GM12878 (cell line): ENCODE data around the gene AKT3. TPM values are rescaled to one million over a fixed set of nuclear protein-coding genes. Genes with fewer than 3 reads are reported as not detected.

Experiments used
- ATAC-seq: fragments of 200-7000 bp; cut with Tn5 transposase; 3 replicates; pipeline ENCODE4 v1.9.1; 2020; ENCODE audit warnings: mild to moderate bottlenecking, moderate library complexity
- BruUV-seq: library from RNA; stranded (reverse); fragments of 400-500 nt; replicated peaks from 2 replicates; lab custom pipeline; 2021; lab: Mats Ljungman, UMichigan
- CTCF ChIA-PET: fragments of 300-600 bp; sonication (Branson Sonifier 250); formaldehyde crosslinking; extraction: SDS; loops from one replicate; lab custom pipeline; 2021; ENCODE audit warnings: inconsistent platforms; lab: Yijun Ruan, JAX
- POLR2A ChIA-PET: fragments of 350-600 bp; formaldehyde crosslinking; extraction: SDS; loops from one replicate; lab custom pipeline; 2021; ENCODE audit warnings: inconsistent platforms; lab: Charles Lee
- RAD21 ChIA-PET: fragments of 300-600 bp; sonication (Branson Sonifier 250); formaldehyde crosslinking; loops from one replicate; lab custom pipeline; 2023; ENCODE audit warnings: antibody characterized with exemption; ENCODE audit not compliant: unreplicated experiment; lab: Charles Lee
- SMC1A ChIA-PET: fragments of 300-600 bp; sonication (Branson Sonifier 250); formaldehyde crosslinking; loops from one replicate; lab custom pipeline; 2023; ENCODE audit not compliant: unreplicated experiment, uncharacterized antibody; lab: Charles Lee
- DNase-seq: peaks from one replicate; pipeline ENCODE4 v3.0.0-alpha.2; 2011; ENCODE audit warnings: low read depth, low spot score
- FAIRE-seq: peaks from 3 replicates; lab custom pipeline; 2011; peaks lifted over from hg19 to GRCh38; lab: Jason Lieb, UNC
- H2AFZ ChIP-seq: 2 replicates; pipeline ENCODE4 v1.6.0; 2011; ENCODE audit warnings: low read depth, low read length, control low read depth; ENCODE audit not compliant: control insufficient read depth
- H3K27ac ChIP-seq: 2 replicates; pipeline ENCODE4 v1.5.1; 2011; ENCODE audit warnings: control low read depth; ENCODE audit not compliant: control insufficient read depth, insufficient read depth
- H3K27me3 ChIP-seq, 2 experiments: replicated peaks in 1 of 2; 2 replicates each; pipeline versions ENCODE4 v1.6.0 to v1.6.1; 2011; ENCODE audit warnings: low read length in 1 of 2; ENCODE audit not compliant: control insufficient read depth in 2 of 2, insufficient read depth in 2 of 2
- H3K36me3 ChIP-seq, 2 experiments: 2 replicates each; pipeline ENCODE4 v1.5.1; 2011; ENCODE audit warnings: low read length in 1 of 2; ENCODE audit not compliant: control insufficient read depth in 2 of 2, insufficient read depth in 2 of 2
- H3K4me1 ChIP-seq: 2 replicates; pipeline ENCODE4 v1.6.1; 2011; ENCODE audit warnings: mild to moderate bottlenecking, low read length, moderate library complexity, mixed read lengths; ENCODE audit not compliant: control insufficient read depth, insufficient read depth
- H3K4me2 ChIP-seq: 2 replicates; pipeline ENCODE4 v1.6.0; 2011; ENCODE audit warnings: control low read depth; ENCODE audit not compliant: control insufficient read depth, insufficient read depth
- H3K4me3 ChIP-seq: fragments of 200-600 bp; sonication (generic); 2 replicates; pipeline ENCODE4 v1.5.1; 2016
- H3K79me2 ChIP-seq: 2 replicates; pipeline ENCODE4 v1.6.0; 2011; ENCODE audit warnings: low read length; ENCODE audit not compliant: control insufficient read depth, insufficient read depth
- H3K9ac ChIP-seq: 2 replicates; pipeline ENCODE4 v1.8.0; 2011; ENCODE audit warnings: low read length, control low read depth, mixed read lengths; ENCODE audit not compliant: control insufficient read depth, insufficient read depth
- H3K9me3 ChIP-seq: replicated peaks from 3 replicates; pipeline ENCODE4 v1.5.1; 2011; ENCODE audit warnings: mild to moderate bottlenecking, low read length; ENCODE audit not compliant: control insufficient read depth, insufficient read depth
- H4K20me1 ChIP-seq: 2 replicates; pipeline ENCODE4 v1.6.0; 2011; ENCODE audit not compliant: control insufficient read depth, insufficient read depth
- BHLHE40 ChIP-seq, 2 experiments: fragments of 450-650 bp in 1 of 2; IDR thresholded peaks; 2 replicates each; pipeline ENCODE4 v1.6.1; 2011 to 2017; ENCODE audit warnings: low read depth in 2 of 2, borderline replicate concordance in 1 of 2, improper control_type of control experiment in 1 of 2, low read length in 1 of 2, mild to moderate bottlenecking in 1 of 2
- CREB1 ChIP-seq: IDR thresholded peaks from 2 replicates; pipeline ENCODE4 v1.6.1; 2012; ENCODE audit warnings: low read depth, mild to moderate bottlenecking, inconsistent platforms
- CREM ChIP-seq: IDR thresholded peaks from 2 replicates; pipeline ENCODE4 v1.6.1; 2014; ENCODE audit warnings: antibody characterized with exemption, low read depth
- HDAC6 ChIP-seq: fragments of 200-600 bp; sonication (generic); IDR thresholded peaks from one replicate; pipeline ENCODE4 v1.8.0; 2017; ENCODE audit warnings: antibody characterized with exemption; ENCODE audit not compliant: unreplicated experiment
- HDGF ChIP-seq: fragments of 450-650 bp; IDR thresholded peaks from 2 replicates; pipeline ENCODE4 v1.6.1; 2016; ENCODE audit warnings: antibody characterized with exemption
- IKZF1 ChIP-seq: fragments of 450-650 bp; conservative IDR thresholded peaks from 2 replicates; pipeline ENCODE4 v1.6.1; 2017; ENCODE audit warnings: antibody characterized with exemption, mild to moderate bottlenecking
- IKZF2 ChIP-seq, 2 experiments: fragments of 450-650 bp; IDR thresholded peaks; 2 replicates each; pipeline ENCODE4 v1.6.1; 2017; ENCODE audit warnings: mild to moderate bottlenecking in 2 of 2, moderate library complexity in 2 of 2
- JUND ChIP-seq: IDR thresholded peaks from 2 replicates; pipeline ENCODE4 v1.6.1; 2012; ENCODE audit warnings: low read depth, mild to moderate bottlenecking, low read length, improper control_type of control experiment, moderate library complexity
- KDM1A ChIP-seq: fragments of 200-600 bp; sonication (generic); IDR thresholded peaks from 2 replicates; pipeline ENCODE4 v1.6.1; 2016; ENCODE audit warnings: borderline replicate concordance
- LARP7 ChIP-seq: fragments of 450-650 bp; IDR thresholded peaks from 2 replicates; pipeline ENCODE4 v1.6.1; 2017; ENCODE audit warnings: mild to moderate bottlenecking
- MXI1 ChIP-seq: fragments of 150-350 bp; IDR thresholded peaks from 2 replicates; pipeline ENCODE4 v1.6.1; 2011; ENCODE audit warnings: low read depth, mild to moderate bottlenecking, inconsistent platforms, low read length, improper control_type of control experiment
- PAX8 ChIP-seq: fragments of 450-650 bp; IDR thresholded peaks from 2 replicates; pipeline ENCODE4 v1.6.1; 2017; ENCODE audit warnings: mild to moderate bottlenecking, moderate library complexity
- POU2F2 ChIP-seq: IDR thresholded peaks from 3 replicates; pipeline ENCODE4 v1.6.1; 2011; ENCODE audit warnings: low read depth, mild to moderate bottlenecking, low read length, borderline replicate concordance
- PRDM15 ChIP-seq: fragments of 450-650 bp; formaldehyde crosslinking; IDR thresholded peaks from 2 replicates; pipeline ENCODE4 v1.4.0; 2020; ENCODE audit warnings: mild to moderate bottlenecking, moderate library complexity
- RAD51 ChIP-seq: fragments of 450-650 bp; IDR thresholded peaks from 2 replicates; pipeline ENCODE4 v1.6.1; 2016; ENCODE audit warnings: moderate library complexity, mild to moderate bottlenecking, inconsistent platforms
- RBBP5 ChIP-seq: fragments of 200-600 bp; sonication (generic); conservative IDR thresholded peaks from 2 replicates; pipeline ENCODE4 v1.6.1; 2016
- TBL1XR1 ChIP-seq: IDR thresholded peaks from 2 replicates; pipeline ENCODE4 v1.6.1; 2012; ENCODE audit warnings: low read depth, low read length, improper control_type of control experiment
- ZNF207 ChIP-seq: fragments of 450-650 bp; IDR thresholded peaks from 2 replicates; pipeline ENCODE4 v1.6.1; 2014; ENCODE audit warnings: antibody characterized with exemption, mild to moderate bottlenecking, borderline replicate concordance
- ZSCAN29 ChIP-seq: fragments of 450-650 bp; IDR thresholded peaks from 2 replicates; pipeline ENCODE4 v1.6.1; 2017; ENCODE audit warnings: mild to moderate bottlenecking, moderate library complexity
- ZZZ3 ChIP-seq: IDR thresholded peaks from 2 replicates; pipeline ENCODE4 v1.6.1; 2011; ENCODE audit warnings: low read depth; ENCODE audit not compliant: control insufficient read depth, insufficient read length
- WGBS: methylation state at CpG from one replicate; pipeline ENCODE4 v1.1.6; 2016; ENCODE audit warnings: low lambda C conversion rate; ENCODE audit not compliant: insufficient replicate concordance, insufficient coverage; ENCODE audit errors: missing lambda C conversion rate; 5-methylcytosine and 5-hydroxymethylcytosine counted together
- in situ Hi-C: fragments of 300-500 bp; cut with MboI; formaldehyde crosslinking; loops from 9 replicates; pipeline ENCODE4 v1.14.3; 2018; ENCODE audit warnings: mixed read lengths
- intact Hi-C: fragments of 100-400 bp; cut with micrococcal nuclease; formaldehyde crosslinking; loops from one replicate; pipeline ENCODE4 v1.14.2; 2022; ENCODE audit not compliant: unreplicated experiment
- polyA plus RNA-seq, 11 experiments: library from polyadenylated mRNA; depleted of rRNA in 4 of 11; unstranded in 6 of 11; stranded (reverse) in 5 of 11; fragments of >200 nt; fragmentation: Nextera tagmentation in 4 of 11; fragmentation: Illumina TruSeq in 1 of 11; extraction: Ambion mirVana in 4 of 11; extraction: Trizol in 1 of 11; gene quantifications; 1 replicate in 1 of 11; 2 replicates in 10 of 11; pipeline versions ENCODE4 v1.2.1 to v1.2.3, GENCODE V29; 2011 to 2016; ENCODE audit warnings: inconsistent platforms in 2 of 11, missing spikeins in 2 of 11, low read depth in 1 of 11
- total RNA-seq, 4 experiments: library from RNA; depleted of rRNA in 3 of 4; stranded (reverse); fragments of >200 nt in 3 of 4; fragmentation: Illumina TruSeq in 1 of 4; extraction: Trizol in 1 of 4; gene quantifications; 2 replicates each; pipeline versions ENCODE4 v1.2.1 to v1.2.3, GENCODE V29; 2013 to 2021
- TF ChIP-seq, protein P1 (sequence below): fragments of 450-650 bp; IDR thresholded peaks from 2 replicates; pipeline ENCODE4 v1.6.1; 2017; ENCODE audit warnings: mild to moderate bottlenecking, low read depth, inconsistent platforms; ENCODE audit not compliant: poor library complexity, severe bottlenecking

The AKT3 gene
- total and polyA plus RNA-seq, 10 of the 15 experiments (the other 5 are each of a cell fraction or from before 2014, with no cell fraction given): 0.03 to 0.56 (median 0.19) TPM

- TF ChIP-seq LARP7 (no peak), ZZZ3 (no peak)
Measured at GRCh38 chr1:243510928-243511327, 339.1 kb downstream of the AKT3 start (continued).

- Histone ChIP-seq H3K27me3 (no peaks in the 10 kb centered on the region), H3K4me1 (peaks cover 3% of the 10 kb centered on the region), H3K36me3 (no peaks in the 10 kb centered on the region; a peak in 1 of 4 replicates), H3K4me2 (no peak overlapping the region), H4K20me1 (no peaks in the 10 kb centered on the region), H3K4me3 (no peak overlapping the region), H3K79me2 (no peaks in the 10 kb centered on the region), H3K9ac (no peak overlapping the region), H2AFZ (no peak overlapping the region)
- in situ Hi-C loops (no loop called here), intact Hi-C loops (no loop called here)
- RAD21 ChIA-PET: no interaction called here
- ATAC-seq: no peak
- CTCF ChIA-PET: no interaction called here
- no peak for FAIRE-seq
- TF ChIP-seq ZNF207 (no peak), RAD51 (no peak), KDM1A (no peak), RBBP5 (no peak), CREM (no peak), HDAC6 (no peak), CREB1 (no peak), MXI1 (no peak), IKZF1 (no peak), ZSCAN29 (no peak), IKZF2 (IDR thresholded peaks at IDR 0.05) (no peak), TBL1XR1 (no peak), PRDM15 (CRISPR knock-in tag) (no peak), POU2F2 (no peak), HDGF (no peak), PAX8 (no peak), JUND (no peak), BHLHE40 (IDR thresholded peaks at IDR 0.05; ENCODE audit: borderline replicate concordance in 1 of 2, low read depth in 2 of 2, low read length in 1 of 2) (no peak)
- TF ChIP-seq, protein P1, sequence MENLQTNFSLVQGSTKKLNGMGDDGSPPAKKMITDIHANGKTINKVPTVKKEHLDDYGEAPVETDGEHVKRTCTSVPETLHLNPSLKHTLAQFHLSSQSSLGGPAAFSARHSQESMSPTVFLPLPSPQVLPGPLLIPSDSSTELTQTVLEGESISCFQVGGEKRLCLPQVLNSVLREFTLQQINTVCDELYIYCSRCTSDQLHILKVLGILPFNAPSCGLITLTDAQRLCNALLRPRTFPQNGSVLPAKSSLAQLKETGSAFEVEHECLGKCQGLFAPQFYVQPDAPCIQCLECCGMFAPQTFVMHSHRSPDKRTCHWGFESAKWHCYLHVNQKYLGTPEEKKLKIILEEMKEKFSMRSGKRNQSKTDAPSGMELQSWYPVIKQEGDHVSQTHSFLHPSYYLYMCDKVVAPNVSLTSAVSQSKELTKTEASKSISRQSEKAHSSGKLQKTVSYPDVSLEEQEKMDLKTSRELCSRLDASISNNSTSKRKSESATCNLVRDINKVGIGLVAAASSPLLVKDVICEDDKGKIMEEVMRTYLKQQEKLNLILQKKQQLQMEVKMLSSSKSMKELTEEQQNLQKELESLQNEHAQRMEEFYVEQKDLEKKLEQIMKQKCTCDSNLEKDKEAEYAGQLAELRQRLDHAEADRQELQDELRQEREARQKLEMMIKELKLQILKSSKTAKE: no peak
- TF ChIP-seq, all 136 proteins: peak for 0
- BruUV-seq: no TSS peak
- Histone ChIP-seq H3K9me3 (no peaks in the 10 kb centered on the region), H3K27ac (no peak overlapping the region)
- POLR2A ChIA-PET: interaction anchor here (0.6 kb wide), 1 partner anchor 80 kb away, joined by 7 read pairs; no protein-coding TSS in a partner anchor
- DNase-seq: no peak
- SMC1A ChIA-PET: no interaction called here
- WGBS: 96% methylated on average over 1 of the region's 1 CpG
Measured at GRCh38 chr1:243508943-243509342, 341.1 kb downstream of the AKT3 start.
